ENCODE measurements around the gene XPO6.

XPO6 gene, protein sequence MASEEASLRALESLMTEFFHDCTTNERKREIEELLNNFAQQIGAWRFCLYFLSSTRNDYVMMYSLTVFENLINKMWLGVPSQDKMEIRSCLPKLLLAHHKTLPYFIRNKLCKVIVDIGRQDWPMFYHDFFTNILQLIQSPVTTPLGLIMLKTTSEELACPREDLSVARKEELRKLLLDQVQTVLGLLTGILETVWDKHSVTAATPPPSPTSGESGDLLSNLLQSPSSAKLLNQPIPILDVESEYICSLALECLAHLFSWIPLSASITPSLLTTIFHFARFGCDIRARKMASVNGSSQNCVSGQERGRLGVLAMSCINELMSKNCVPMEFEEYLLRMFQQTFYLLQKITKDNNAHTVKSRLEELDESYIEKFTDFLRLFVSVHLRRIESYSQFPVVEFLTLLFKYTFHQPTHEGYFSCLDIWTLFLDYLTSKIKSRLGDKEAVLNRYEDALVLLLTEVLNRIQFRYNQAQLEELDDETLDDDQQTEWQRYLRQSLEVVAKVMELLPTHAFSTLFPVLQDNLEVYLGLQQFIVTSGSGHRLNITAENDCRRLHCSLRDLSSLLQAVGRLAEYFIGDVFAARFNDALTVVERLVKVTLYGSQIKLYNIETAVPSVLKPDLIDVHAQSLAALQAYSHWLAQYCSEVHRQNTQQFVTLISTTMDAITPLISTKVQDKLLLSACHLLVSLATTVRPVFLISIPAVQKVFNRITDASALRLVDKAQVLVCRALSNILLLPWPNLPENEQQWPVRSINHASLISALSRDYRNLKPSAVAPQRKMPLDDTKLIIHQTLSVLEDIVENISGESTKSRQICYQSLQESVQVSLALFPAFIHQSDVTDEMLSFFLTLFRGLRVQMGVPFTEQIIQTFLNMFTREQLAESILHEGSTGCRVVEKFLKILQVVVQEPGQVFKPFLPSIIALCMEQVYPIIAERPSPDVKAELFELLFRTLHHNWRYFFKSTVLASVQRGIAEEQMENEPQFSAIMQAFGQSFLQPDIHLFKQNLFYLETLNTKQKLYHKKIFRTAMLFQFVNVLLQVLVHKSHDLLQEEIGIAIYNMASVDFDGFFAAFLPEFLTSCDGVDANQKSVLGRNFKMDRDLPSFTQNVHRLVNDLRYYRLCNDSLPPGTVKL

DNA sequence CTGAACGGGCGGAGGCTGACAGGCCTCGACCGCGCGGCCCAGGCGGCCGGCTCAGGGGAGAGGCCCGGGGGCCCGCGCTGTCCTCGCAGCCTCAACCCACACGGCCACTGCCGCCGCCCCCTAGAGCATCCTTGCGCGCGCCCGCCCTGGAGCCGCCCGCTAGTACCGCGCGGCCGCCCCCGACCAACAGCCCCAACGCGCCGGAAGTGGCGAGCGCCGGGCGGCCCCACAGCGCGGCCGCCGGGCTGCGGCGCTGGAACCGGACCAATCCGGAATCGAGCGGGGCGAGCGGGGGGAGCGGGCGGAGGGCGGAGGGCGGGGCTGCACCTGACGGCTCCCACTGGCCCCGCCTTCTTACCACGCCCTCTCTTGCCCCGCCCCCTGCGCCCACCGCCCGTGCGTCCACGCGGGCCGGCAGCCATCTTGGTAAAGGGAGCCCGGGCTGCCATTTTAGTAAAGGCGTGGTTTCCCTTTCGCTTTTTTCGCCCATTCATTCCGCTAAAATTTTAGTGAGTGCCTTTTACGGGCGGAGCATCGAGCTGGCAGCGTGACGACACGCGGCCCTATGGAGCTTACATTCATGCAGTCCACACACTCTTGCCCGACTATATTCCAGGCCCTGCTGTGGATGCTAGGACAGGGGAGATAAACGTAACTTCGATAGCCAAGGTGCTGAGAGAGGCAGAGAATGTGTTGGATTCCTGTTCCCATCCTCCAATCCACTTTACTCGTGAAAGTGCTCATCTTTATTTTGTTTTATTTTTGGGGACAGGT lies at the start of gene XPO6:
Gene XPO6, minus strand, starts transcription at position 208 of the 774 bp plus-strand sequence. CDS start 597 bp downstream, outside the sequence.
- in situ Hi-C loops (cut with HindIII; ENCODE audit: low pct_ligation_motif_present, low sequenced_read_pairs) = no loop called here
- Histone ChIP-seq H3K27ac (peak within 1 kb of the TSS; percentile 76), H3K36me3 (replicated peaks) (peaks cover 8% of the 10 kb centered on the region), H3K4me3 (ENCODE audit: low read depth, low read length) (peak within 1 kb of the TSS; percentile 84), H3K27me3 (replicated peaks) (no peaks in the 10 kb centered on the region)
- no peak for TF ChIP-seq CTCF (IDR thresholded peaks at IDR 0.05; ENCODE audit: low read depth, low read length, missing control alignments)
- peak; percentile 91 for DNase-seq

GRCh38 chr16:28260193-28260592 lies 48.4 kb upstream of the XPO6 start:
- DNase-seq = no peak
- in situ Hi-C loops (cut with HindIII; ENCODE audit: low pct_ligation_motif_present, low sequenced_read_pairs) = no loop called here
- H3K27me3 ChIP-seq (replicated peaks) = peaks cover 22% of the 10 kb centered on the region

DNA sequence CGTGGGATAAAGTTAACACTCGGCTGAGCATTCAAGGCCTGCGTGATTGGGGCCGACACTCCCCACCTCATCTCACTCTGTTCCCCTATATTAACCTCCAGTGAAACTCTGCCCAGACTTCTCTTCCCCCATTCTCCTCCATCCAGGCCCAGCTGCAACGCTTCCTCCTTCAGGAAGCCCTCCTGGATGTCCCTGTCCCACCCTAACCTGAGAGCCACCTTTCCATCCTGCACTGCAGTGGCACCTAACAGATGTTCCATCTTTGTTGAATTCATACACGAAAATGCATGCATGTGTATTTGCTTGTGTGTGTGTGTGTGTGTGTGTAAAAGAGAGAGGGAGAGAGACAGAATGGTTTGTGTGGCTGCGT lies 48.0 kb upstream of the XPO6 start:
- DNase-seq = no peak
- in situ Hi-C loops (cut with HindIII; ENCODE audit: low pct_ligation_motif_present, low sequenced_read_pairs) = no loop called here
- H3K27me3 ChIP-seq (replicated peaks) = peaks cover 22% of the 10 kb centered on the region
- no peak for TF ChIP-seq CTCF (IDR thresholded peaks at IDR 0.05; ENCODE audit: low read depth, low read length, missing control alignments)
- no peaks in the 10 kb centered on the region for H3K36me3 ChIP-seq (replicated peaks)
- H3K4me3 ChIP-seq (ENCODE audit: low read depth, low read length) = no peak overlapping the region
- H3K27ac ChIP-seq = no peak overlapping the region

More at GRCh38 chr16:28260193-28260592, 48.4 kb upstream of the XPO6 start:
- H3K36me3 ChIP-seq (replicated peaks) = no peaks in the 10 kb centered on the region
- TF ChIP-seq CTCF (IDR thresholded peaks at IDR 0.05; ENCODE audit: low read depth, low read length, missing control alignments) = no peak
- H3K4me3 ChIP-seq (ENCODE audit: low read depth, low read length) = no peak overlapping the region
- H3K27ac ChIP-seq = no peak overlapping the region

- in situ Hi-C loops (cut with HindIII; ENCODE audit: low pct_ligation_motif_present, low sequenced_read_pairs) = no loop called here
- TF ChIP-seq CTCF (IDR thresholded peaks at IDR 0.05; ENCODE audit: low read depth, low read length, missing control alignments) = no peak
- no peaks in the 10 kb centered on the region for H3K36me3 ChIP-seq (replicated peaks)
- no peak overlapping the region for H3K4me3 ChIP-seq (ENCODE audit: low read depth, low read length)
- DNase-seq = no peak
- H3K27me3 ChIP-seq (replicated peaks) = peaks cover 22% of the 10 kb centered on the region
- H3K27ac ChIP-seq = no peak overlapping the region
These were observed 47.5 kb upstream of the XPO6 start for GRCh38 chr16:28259091-28259780.

DNA sequence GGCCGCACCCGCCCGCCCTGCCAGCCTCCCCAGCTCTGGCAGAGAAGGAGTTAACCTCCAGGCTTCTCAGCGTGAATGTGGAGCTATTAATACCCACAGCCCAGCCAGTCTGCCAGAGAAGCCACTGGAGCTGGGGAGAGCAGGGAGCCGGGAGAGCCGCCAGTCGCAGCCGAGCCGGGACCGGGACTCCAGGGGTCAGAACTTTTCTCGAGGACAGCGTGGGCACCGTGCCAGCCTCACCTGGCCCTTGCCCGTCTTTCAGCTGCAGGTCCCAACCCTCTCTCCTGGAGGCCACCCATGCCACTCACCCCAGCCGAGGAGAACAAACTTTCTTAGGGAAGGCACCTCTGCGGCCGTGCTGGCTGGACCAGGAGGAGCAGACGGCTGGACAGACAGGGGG lies 46.8 kb upstream of the XPO6 start:
- Histone ChIP-seq H3K36me3 (replicated peaks) (no peaks in the 10 kb centered on the region), H3K27ac (no peak overlapping the region), H3K4me3 (ENCODE audit: low read depth, low read length) (no peak overlapping the region), H3K27me3 (replicated peaks) (peaks cover 22% of the 10 kb centered on the region)
- TF ChIP-seq CTCF (IDR thresholded peaks at IDR 0.05; ENCODE audit: low read depth, low read length, missing control alignments) = no peak
- in situ Hi-C loops (cut with HindIII; ENCODE audit: low pct_ligation_motif_present, low sequenced_read_pairs) = no loop called here
- DNase-seq = peak; percentile 12

Measured in brain microvascular endothelial cell (primary cell).